Stimulated activated CD4-positive, alpha-beta T cell treated with anti-CD3 and anti-CD28 coated beads, Interleukin-2, amount 100 ng/mL, for 4 hours (primary cell): ENCODE data around the gene EIF3J.
"Not testable (repeated sequence)": the region's sequence is repeated elsewhere in the genome, so short reads cannot be mapped to it uniquely, and the experiment has no call there.

Experiments
- DNase-seq: peaks from one replicate; pipeline ENCODE4 v3.0.0-alpha.2; 2020; ENCODE audit warnings: low read depth

Gene EIF3J

DNA sequence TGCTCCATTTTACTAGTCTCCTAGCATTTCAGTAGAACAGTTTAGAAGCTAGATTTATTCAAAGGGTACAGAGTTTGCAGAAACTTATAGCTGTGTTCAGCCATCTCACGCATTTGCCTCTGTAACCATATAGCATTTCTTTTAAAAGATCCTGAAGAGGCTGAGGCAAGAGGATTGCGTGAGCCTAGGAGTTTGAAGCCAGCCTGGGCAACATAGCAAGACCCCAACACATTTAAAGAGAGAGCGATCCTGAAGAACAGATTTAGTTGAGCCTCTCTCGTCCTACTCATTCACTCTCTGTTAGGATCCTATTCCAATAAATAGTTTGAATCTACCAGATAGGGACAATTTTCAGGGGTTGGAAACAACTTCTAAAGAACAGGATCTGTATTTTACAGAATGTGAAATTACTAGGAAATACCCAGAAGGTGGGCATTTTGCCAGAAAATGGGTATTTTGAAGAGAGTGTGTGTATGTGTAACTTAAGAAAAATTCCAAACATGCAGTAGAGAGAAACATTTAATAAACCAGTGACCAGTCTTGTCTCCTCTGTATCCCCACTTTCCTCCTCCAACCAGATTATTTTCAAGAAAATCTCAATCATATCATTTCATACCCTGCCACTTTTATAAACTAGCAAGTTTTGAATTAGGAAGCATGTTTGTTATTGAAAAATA, 4.5 kb downstream of the EIF3J start:
- DNase-seq, result no peak

DNA sequence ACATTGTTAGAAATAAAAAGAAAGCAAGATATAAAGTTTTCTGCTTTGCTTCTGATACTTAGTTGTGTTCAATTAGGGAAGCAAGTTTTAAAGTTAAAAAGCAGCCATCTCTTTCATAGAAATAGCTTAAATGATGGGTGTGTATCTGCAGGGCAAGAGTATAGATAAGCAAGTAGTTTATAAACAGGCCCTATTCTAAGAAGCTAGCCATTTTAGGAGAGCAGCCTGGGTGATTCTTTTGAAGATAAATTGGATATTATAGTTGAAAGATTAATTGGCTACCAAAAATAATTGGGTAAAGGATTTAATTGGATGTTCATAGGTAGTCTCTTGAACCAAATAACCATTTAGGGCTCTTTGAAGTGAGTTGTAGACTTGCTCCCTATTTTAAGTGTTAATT, 5.6 kb downstream of the EIF3J start:
- DNase-seq, result no peak

DNA sequence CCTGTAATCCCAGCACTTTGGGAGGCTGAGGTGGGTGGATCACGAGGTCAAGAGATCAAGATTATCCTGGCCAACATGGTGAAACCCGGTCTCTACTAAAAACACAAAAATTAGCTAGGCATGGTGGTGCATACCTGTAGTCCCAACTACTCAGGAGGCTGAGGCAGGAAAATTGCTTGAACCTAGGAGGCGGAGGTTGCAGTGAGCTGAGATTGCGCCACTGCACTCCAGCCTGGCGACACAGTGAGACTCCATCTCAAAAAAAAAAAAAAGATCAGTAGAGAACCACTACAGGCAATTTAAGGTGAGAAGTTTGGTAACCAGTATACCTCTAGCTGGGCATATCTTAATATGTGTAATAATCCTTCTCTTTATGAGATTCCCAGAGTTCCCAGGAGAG, 7.8 kb downstream of the EIF3J start:
- not testable (repeated sequence) for DNase-seq

DNA sequence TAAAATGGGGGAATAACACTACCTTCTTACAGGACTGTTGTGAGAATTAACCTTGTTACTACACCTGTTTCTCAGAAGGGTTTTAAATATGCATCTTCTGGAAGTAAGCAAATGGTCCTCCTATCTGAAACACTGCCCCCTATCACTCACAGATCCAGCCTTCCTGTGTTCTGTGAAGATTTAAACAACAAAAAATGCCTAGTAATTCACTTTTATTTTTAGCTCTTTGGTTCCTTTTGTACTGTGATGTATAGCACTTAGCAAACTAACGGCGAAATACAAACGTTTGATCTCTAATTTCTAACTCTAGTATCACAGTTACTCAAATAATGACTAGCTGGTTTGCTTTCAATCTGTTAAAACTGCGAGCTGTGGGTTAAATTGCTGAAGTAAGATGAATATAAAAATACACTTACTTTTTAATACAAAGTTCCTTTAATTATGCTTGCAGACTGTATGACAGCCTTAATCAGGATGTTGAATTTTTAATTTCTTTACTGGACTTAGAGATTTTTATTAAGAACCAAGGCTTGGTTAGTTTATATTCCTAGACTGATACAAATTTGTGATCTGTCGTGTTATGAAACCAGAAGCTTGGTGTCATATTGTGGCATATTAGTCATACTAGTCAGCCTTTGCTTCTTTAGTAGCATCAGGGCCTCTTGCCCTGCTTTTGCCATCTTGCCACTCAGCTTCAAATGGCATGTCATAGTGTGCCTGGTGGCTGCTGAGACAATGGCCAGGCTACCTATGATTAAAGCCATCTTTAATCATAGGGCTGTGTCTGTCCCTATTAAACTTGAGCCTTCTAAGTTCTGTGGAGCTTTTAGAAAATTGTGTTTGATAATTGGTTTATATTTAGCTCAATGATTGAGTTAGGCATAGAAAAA, 9.2 kb downstream of the EIF3J start:
- DNase-seq, result peak; percentile 7

DNA sequence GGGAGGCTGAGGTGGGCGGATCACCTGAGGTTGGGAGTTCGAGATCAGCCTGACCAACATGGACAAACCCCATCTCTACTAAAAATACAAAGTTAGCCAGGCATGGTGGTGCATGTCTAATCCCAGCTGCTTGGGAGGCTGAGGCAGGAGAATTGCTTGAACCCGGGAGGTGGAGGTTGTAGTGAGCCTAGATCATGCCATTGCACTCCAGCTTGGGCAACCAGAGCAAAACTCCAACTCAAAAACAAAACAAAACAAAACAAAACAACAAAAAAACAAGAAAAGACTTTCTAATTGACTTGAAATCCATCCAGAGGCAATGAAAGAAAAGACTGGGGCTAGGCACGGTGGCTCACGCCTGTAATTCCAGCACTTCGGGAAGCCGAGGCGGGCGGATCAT, 12.2 kb downstream of the EIF3J start:
- not testable (repeated sequence) for DNase-seq

DNA sequence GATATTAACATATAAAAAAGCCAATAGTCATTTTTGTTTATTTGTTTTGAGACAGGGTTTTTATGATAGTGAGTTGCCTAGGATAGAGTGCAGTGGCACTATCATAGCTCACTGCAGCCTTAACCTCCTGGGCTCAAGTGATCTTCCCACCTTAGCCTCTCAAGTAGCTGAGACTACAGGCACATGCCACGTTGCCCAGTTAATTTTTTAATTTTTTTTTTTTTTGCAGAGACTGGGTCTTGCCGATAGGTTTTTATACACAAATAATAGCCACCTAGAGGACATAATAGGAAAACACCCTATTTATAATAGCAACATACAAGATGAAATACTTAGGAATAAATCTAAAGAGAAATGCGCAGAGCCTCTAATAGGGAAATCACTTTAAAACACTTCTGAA, 13.3 kb downstream of the EIF3J start:
- no peak for DNase-seq

DNA sequence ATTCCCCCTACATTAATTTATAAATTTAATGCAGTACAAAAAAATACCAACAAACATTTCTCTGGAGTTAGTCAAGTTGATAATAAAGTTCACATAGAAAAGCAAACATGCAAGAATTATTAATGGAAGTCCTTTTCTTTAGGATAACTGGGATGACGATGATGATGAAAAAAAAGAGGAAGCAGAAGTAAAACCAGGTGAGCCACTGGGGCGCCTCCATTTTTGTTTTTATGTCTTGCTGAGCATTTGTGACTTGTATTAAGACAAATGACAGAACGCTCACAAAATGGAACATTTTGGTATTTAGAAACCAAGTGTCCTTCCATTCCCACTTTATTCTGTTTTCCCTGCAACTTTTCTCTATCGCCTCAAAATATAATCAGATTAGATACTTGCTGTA, 13.8 kb downstream of the EIF3J start:
- no peak for DNase-seq

DNA sequence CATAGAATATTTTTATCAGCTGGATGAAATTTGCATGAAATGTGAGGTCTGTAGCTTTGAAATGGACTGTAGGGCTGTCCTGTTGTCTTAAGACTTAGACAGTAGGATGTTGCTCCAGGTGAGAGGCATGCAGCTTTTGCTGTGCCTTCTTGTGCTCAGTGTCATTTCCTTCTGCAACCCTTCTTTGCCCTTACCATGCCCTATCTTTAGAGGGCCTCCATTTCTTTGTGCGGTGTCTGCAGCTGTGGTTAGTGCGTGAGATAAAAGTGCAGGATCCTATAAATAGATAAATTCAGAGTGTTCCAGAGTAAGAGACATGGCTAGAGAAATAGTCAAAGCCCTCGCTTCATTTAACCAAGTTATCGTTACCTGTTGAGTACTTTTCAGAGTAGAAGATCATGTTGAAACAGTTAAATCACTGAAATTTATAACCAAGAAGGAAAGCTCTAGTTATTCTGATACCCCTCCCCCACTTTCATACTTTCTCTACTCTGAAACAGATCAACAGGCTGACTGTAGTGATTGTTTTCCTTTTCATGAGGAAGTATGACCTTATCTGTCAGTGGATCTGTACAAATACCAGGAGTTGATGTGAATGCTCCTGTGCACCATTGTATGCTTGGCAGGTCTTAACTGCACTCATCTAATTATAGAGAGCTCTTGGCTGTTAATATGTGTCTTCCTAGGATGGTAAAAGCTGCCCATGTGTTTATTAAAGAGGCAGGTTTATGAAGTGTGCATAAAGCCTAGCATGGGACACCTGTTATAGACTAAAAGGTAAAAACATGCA, 18.2 kb downstream of the EIF3J start:
- no peak for DNase-seq

DNA sequence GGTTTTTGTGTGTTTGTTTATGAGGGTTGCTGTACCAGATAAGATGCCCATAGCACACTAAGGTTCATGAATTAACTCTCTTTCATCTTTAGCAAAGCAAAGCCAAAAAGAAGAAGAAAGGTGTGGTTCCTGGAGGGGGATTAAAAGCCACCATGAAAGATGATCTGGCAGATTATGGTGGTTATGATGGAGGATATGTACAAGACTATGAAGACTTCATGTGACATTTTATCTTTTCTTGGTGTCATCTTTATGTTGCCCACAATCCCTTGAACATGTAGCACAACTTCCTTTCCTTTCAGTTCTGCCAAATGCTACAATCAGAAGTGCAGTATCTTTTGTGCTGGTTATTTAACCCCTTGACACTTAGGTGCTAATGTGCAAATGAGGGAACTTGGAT, 24.0 kb downstream of the EIF3J start:
- DNase-seq, result not testable (repeated sequence)

DNA sequence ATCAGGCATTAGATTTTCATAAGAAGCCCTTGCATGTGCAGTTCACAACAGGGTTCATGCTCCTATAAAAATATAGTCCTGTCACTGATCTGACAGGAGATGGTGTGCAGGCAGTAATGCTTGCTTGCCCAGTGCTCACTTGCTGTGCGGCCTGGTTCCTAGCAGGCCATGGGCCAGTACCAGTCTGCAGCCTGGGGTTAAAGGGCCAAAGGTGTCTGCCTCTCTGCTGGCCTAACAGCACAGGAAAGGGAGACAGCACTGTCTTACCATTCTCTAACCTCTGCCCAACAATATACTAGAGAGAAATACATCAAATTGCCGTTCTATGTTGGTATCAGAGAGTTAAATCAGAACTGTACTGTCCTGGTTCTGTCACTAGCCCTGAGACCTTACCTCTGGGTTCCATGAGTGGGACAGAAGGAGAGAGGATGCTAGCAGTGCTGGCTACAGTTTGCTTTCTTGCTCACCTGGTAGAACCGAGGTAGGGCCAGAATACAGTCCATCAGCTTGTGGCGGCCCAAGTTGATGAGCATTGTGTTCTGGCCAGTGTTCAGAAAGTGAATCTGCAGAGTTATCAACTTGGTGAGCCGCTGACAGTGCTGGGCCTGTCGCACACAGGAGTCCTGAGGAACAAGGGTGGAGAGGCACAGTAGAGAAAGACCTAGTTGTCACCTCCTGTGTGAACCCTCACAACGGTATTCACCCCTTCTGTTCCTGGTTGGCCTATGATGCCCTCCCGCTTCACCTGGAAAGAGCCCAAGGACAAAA, 28.6 kb downstream of the EIF3J start:
- no peak for DNase-seq

DNA sequence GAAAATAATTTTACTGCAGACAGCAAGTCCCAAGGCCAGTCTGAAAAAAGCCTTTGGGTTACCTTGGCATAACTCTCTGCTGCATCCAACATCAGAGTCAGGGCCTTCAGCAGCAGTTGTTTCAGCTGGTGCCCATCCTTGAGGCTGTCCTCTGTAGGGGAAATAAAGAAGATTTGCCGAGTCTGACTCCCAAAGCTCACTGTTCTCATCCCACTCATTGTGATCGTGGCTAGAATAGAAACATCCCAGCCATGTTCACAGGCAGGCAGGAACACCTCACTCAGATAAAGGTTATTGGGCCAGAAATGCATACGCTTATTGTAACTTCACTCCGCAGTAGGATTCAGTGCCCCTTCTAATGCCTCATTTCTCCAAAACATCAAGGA, 29.2 kb downstream of the EIF3J start:
- DNase-seq, result no peak

DNA sequence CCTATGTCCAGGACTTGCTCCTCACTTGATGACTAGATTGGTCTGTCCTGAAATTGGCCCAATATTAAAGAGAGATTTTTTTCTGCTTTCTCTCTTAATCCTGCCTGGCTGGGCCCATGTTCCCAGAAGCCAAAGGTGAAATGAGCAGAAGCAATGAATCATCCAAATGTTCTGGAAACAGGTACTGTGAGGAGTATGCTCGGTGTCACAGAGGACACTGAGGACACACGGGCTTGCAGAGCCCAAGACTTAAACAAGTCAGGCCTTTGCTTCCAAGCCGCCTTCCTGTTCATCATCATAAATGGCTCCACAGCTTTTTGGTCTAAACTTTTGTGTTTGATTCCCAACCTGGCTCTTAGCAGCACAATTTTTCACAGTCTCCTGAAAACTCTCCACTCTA, 31.4 kb downstream of the EIF3J start:
- no peak for DNase-seq

DNA sequence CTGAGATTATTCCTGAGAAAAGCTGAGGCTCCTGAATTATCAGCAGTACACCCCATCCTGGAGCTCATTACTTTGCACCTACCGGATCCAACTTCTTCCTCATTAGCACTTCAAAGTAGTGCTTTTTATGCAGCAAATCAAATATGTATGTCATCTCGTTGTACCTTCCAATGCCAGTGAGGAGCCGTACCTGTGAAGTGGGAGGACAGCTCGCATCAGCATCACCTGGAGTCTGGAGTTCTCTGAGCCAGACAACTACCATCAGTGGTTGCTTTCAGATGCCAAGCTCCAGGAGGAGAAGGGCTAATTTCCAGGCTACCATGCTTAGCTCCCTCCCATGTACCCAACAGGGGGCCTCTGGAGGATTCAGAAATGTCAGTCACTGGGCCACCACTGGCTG, 32.4 kb downstream of the EIF3J start:
- DNase-seq, result no peak

DNA sequence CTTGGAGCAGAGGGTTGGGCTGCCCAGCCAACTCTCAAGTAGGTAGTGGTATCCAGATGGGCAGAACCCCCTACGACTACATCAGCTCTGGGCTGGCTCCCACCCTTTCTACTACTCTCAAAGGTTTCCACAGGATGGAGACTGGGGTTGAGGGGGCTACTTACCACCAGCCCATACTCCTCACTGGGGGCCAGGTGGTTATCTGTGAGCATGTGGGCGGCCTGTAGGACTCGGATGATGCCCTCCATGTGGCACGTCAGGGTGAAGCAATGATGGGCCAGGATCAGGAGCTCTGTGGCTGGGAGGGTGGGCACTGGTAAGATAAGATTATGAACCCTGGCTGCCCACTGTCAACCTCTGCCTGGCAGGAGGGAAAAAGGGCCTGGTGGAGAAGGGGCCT, 33.4 kb downstream of the EIF3J start:
- no peak for DNase-seq

DNA sequence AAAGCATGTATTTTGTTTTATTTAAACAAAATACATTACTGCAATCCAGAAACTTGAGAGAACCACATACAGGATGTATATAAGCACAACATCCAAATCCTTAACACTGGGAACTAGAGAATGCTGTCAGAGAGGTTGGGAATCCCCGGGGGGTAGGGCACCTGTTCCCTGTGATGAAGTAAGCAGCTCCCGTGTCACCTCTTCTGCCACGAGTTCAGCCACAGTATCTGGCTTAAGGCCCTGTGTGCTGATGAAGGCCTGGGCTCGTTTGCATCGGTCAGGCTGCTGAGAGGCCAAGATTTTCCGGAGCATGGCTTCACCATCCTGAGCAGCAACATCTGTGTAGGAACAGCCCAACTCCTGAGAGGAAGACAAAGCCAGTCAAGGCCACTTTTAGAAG, 36.4 kb downstream of the EIF3J start:
- DNase-seq, result no peak

DNA sequence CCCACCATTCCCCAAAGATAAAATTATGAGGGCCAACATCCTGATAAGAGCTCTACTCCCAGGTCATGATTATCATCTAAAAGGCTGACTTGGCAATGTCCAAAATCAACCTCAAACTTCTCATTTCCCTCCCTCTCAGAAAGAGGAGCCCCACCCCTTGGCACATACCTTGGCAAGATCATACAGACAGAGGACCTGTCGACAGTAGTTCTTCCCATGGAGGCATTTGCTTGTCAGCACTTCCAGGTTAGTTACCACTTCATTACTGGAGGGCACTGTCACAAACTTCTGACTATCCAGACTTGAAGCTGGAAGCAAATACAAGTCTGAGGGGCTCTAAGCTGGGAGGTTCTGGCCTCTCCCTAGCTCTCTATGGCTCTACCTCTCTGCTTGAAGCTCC, 37.8 kb downstream of the EIF3J start:
- no peak for DNase-seq

DNA sequence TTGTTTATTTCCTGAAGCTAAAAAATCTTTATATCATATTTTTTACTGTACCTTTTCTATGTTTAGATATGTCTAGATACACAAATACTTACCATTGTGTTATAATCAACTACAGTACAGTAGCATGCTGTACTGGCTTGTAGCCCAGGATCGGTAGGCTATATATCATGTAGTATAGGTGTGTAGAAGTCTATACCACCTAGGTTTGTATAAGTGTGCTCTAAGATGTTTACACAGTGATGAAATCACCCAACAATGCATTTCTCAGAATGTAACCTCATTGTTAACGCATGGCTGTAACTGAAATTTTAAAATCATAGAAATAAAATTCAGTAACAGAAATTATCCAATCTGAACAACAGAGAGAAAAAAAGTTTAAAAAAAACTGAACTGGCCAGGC, 43.2 kb downstream of the EIF3J start:
- no peak for DNase-seq

DNA sequence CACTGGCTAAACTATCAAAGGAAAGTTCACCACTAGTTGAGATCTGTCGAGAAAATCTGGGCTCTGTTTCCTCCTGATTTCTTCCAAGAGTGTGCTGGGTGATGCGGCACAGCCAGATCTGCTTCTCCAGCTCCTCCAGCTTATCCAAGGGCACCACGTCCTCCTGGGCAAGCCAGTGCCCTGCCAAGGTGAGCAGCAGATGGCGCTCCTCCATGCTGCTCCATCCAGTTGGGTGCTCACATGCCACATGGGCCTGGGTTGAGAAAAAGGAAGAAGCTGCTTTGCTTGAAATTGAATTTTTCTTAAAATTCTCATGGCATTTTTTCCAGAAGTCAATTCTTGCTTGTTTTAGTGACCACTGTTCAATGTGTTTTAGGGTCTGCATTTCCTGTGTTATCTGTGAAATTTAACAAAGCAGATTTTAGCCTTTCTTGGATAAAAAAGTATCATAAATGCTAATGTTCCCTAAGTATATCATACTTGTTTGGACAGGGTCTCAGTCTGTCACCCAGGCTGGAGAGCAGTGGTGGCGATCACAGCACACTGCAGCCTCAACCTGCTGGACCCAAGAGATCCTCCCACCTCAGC, 47.3 kb downstream of the EIF3J start:
- DNase-seq, result peak; percentile 32

DNA sequence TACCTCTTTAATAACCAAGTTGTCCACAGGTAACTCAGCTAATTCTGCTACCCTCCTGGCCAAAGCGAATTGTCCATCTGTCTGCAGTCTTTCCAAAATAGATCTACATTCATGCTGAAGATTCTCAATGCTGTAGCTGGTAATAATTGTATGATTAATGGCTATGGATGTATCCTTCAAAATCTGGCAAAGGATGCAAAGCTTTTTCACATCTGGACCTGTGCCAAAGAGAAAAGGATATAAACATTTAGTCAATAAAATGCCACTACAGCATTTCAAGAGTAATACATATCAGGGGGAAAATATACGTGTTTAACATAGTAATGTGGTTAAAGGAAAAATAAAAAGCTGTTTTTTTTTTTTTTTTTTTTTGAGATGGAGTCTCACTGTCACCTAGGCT, 48.7 kb downstream of the EIF3J start:
- no peak for DNase-seq

DNA sequence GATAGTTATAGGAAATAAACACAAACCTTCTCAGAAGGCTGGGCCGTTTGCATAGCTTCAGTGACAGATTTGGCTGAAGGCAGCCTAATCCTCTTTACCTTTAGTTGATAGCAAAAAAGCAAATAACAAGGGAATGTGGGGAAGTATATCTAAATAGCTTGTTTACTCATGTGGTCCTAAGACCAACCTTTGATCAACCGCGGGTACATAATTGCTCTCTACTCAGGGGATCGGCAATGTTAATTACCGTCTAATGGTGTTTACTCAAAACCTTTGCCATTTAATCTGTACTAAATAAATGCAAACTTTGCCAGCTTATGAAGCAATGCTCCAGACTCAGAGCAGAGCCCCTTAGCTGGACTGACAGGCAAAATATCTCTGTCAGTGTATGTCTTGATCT, 51.6 kb downstream of the EIF3J start:
- DNase-seq, result no peak

DNA sequence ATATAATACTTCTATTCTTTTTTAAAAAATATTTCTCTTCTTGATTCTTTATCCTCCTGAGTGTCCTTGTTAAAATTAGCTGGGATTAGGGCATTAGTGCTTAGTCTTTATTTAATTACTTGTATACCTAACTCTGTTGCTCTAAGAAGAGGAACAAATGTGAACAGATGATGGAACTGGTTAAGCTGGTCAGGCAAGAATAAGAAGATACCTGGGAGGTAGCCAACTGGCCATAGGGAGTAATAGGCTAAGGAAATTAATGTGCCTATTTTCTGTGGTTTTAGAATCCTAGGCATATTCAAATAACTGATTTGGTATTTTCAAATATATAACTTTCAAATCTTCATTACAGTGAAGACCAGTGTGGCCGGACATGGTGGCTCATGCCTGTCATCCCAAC, 54.4 kb downstream of the EIF3J start:
- no peak for DNase-seq
